Endothelial cell of umbilical vein (primary cell): ENCODE measurements around the gene C1QTNF2.

Experiments
- CTCF ChIP-seq, 2 donors: IDR thresholded peaks; 1 replicate in 1 of 2; 2 replicates in 1 of 2; pipeline ENCODE4 v1.5.1; 2011; ENCODE audit warnings: low read length in 2 of 2, mild to moderate bottlenecking in 2 of 2, moderate library complexity in 2 of 2, control low read depth in 1 of 2, inconsistent platforms in 1 of 2, low read depth in 1 of 2; ENCODE audit not compliant: insufficient read depth in 1 of 2; ENCODE audit errors: extremely low read depth in 1 of 2
- EZH2 ChIP-seq: IDR thresholded peaks from 2 replicates; pipeline ENCODE4 v1.6.1; 2012; ENCODE audit warnings: borderline replicate concordance, low read depth, mild to moderate bottlenecking, moderate library complexity, low read length, inconsistent platforms; ENCODE audit not compliant: severe bottlenecking
- JUN ChIP-seq: IDR thresholded peaks from 2 replicates; pipeline ENCODE4 v1.6.1; 2011; ENCODE audit warnings: borderline replicate concordance, low read depth; ENCODE audit not compliant: insufficient read length, insufficient read depth
- MAX ChIP-seq: IDR thresholded peaks from 2 replicates; pipeline ENCODE4 v1.6.1; 2011; ENCODE audit not compliant: insufficient read depth, insufficient read length
- MYC ChIP-seq: IDR thresholded peaks from one replicate; pipeline ENCODE4 v1.6.1; 2011; ENCODE audit warnings: mild to moderate bottlenecking, low read depth, low read length
- POLR2A ChIP-seq: IDR thresholded peaks from 2 replicates; pipeline ENCODE4 v1.6.1; 2012; ENCODE audit warnings: low read depth, mild to moderate bottlenecking, control low read depth, low read length
- POLR2AphosphoS5 ChIP-seq: IDR thresholded peaks from 2 replicates; pipeline ENCODE4 v1.6.1; 2012; ENCODE audit warnings: low read depth, mild to moderate bottlenecking, control low read depth, low read length, moderate library complexity; ENCODE audit not compliant: insufficient read depth

- no peak for TF ChIP-seq CTCF (IDR thresholded peaks at IDR 0.05; ENCODE audit: extremely low read depth in 1 of 2, insufficient read depth in 1 of 2, low read depth in 1 of 2, low read length in 2 of 2)
- no peak for TF ChIP-seq POLR2AphosphoS5
- no peak for TF ChIP-seq POLR2A
- TF ChIP-seq EZH2 = no peak
- no peak for TF ChIP-seq JUN
- no peak for TF ChIP-seq MAX
- no peak for TF ChIP-seq MYC
These were observed 27.9 kb downstream of the C1QTNF2 start for GRCh38 chr5:160342413-160342941.
